K562 (cell line): ENCODE measurements around the gene ITPR2. TPM values are rescaled to one million over a fixed set of nuclear protein-coding genes. Genes with fewer than 3 reads are reported as not detected.

Experiments used
- CCNT2 ChIP-seq: IDR thresholded peaks from 2 replicates; pipeline ENCODE4 v1.6.1; 2011; ENCODE audit warnings: borderline replicate concordance, low read depth, mild to moderate bottlenecking, moderate library complexity, mixed read lengths, low read length; ENCODE audit not compliant: insufficient read length; ENCODE audit errors: extremely low read depth
- polyA plus RNA-seq, 8 experiments: library from polyadenylated mRNA; depleted of rRNA in 4 of 8; stranded (reverse) in 5 of 8; unstranded in 3 of 8; fragments of >200 nt; fragmentation: Nextera tagmentation in 2 of 8; fragmentation: Illumina TruSeq in 1 of 8; extraction: Ambion mirVana in 2 of 8; extraction: Trizol in 1 of 8; gene quantifications; 2 replicates each; pipeline versions ENCODE4 v1.2.1 to v1.2.3, GENCODE V29; 2011 to 2014; ENCODE audit warnings: inconsistent platforms in 1 of 8, missing spikeins in 1 of 8
- total RNA-seq, 7 experiments: library from RNA; depleted of rRNA in 6 of 7; stranded (reverse); fragments of >200 nt in 6 of 7; fragmentation: Illumina TruSeq in 2 of 7; extraction: Trizol in 2 of 7; gene quantifications; 2 replicates each; pipeline versions ENCODE4 v1.2.1 to v1.2.3, GENCODE V29; 2011 to 2021; ENCODE audit warnings: low replicate concordance in 1 of 7
- TF ChIP-seq, protein P1 (sequence below): fragments of 200-600 bp; sonication (generic); IDR thresholded peaks from one replicate; pipeline ENCODE4 v1.6.1; 2012; ENCODE audit warnings: mild to moderate bottlenecking, low read depth, low read length, inconsistent platforms
- TF ChIP-seq, protein P2 (sequence below), 2 experiments: IDR thresholded peaks; 2 replicates each; pipeline ENCODE4 v1.6.1; 2011; ENCODE audit warnings: borderline replicate concordance in 1 of 2, control low read depth in 1 of 2, low read depth in 1 of 2, low read length in 1 of 2, mild to moderate bottlenecking in 1 of 2, mixed read lengths in 1 of 2, moderate library complexity in 1 of 2; ENCODE audit not compliant: insufficient read depth in 1 of 2, insufficient read length in 1 of 2, poor library complexity in 1 of 2, severe bottlenecking in 1 of 2; ENCODE audit errors: extremely low read depth in 1 of 2

ITPR2 gene
- total and polyA plus RNA-seq, 9 of the 15 experiments (the other 6 are each of a cell fraction or from before 2014, with no cell fraction given) = 0.21 to 3.3 (median 0.95) TPM

DNA sequence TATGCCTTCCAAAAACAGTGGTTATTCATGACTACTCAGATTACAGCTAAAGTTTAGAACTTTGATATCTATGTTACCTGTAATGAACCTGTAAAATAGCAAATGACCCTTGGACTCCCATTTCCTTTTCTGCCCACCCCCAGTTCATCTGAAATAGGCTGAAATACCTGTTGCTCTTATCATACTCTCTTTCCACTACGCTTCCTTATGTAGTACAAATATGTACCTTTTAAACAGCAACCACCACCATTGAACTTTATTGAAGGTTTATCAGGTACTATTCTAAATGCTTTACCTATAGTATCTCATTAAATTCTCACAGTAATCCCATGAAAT, 398.0 kb downstream of the ITPR2 start (continued):
- TF ChIP-seq, protein P1, sequence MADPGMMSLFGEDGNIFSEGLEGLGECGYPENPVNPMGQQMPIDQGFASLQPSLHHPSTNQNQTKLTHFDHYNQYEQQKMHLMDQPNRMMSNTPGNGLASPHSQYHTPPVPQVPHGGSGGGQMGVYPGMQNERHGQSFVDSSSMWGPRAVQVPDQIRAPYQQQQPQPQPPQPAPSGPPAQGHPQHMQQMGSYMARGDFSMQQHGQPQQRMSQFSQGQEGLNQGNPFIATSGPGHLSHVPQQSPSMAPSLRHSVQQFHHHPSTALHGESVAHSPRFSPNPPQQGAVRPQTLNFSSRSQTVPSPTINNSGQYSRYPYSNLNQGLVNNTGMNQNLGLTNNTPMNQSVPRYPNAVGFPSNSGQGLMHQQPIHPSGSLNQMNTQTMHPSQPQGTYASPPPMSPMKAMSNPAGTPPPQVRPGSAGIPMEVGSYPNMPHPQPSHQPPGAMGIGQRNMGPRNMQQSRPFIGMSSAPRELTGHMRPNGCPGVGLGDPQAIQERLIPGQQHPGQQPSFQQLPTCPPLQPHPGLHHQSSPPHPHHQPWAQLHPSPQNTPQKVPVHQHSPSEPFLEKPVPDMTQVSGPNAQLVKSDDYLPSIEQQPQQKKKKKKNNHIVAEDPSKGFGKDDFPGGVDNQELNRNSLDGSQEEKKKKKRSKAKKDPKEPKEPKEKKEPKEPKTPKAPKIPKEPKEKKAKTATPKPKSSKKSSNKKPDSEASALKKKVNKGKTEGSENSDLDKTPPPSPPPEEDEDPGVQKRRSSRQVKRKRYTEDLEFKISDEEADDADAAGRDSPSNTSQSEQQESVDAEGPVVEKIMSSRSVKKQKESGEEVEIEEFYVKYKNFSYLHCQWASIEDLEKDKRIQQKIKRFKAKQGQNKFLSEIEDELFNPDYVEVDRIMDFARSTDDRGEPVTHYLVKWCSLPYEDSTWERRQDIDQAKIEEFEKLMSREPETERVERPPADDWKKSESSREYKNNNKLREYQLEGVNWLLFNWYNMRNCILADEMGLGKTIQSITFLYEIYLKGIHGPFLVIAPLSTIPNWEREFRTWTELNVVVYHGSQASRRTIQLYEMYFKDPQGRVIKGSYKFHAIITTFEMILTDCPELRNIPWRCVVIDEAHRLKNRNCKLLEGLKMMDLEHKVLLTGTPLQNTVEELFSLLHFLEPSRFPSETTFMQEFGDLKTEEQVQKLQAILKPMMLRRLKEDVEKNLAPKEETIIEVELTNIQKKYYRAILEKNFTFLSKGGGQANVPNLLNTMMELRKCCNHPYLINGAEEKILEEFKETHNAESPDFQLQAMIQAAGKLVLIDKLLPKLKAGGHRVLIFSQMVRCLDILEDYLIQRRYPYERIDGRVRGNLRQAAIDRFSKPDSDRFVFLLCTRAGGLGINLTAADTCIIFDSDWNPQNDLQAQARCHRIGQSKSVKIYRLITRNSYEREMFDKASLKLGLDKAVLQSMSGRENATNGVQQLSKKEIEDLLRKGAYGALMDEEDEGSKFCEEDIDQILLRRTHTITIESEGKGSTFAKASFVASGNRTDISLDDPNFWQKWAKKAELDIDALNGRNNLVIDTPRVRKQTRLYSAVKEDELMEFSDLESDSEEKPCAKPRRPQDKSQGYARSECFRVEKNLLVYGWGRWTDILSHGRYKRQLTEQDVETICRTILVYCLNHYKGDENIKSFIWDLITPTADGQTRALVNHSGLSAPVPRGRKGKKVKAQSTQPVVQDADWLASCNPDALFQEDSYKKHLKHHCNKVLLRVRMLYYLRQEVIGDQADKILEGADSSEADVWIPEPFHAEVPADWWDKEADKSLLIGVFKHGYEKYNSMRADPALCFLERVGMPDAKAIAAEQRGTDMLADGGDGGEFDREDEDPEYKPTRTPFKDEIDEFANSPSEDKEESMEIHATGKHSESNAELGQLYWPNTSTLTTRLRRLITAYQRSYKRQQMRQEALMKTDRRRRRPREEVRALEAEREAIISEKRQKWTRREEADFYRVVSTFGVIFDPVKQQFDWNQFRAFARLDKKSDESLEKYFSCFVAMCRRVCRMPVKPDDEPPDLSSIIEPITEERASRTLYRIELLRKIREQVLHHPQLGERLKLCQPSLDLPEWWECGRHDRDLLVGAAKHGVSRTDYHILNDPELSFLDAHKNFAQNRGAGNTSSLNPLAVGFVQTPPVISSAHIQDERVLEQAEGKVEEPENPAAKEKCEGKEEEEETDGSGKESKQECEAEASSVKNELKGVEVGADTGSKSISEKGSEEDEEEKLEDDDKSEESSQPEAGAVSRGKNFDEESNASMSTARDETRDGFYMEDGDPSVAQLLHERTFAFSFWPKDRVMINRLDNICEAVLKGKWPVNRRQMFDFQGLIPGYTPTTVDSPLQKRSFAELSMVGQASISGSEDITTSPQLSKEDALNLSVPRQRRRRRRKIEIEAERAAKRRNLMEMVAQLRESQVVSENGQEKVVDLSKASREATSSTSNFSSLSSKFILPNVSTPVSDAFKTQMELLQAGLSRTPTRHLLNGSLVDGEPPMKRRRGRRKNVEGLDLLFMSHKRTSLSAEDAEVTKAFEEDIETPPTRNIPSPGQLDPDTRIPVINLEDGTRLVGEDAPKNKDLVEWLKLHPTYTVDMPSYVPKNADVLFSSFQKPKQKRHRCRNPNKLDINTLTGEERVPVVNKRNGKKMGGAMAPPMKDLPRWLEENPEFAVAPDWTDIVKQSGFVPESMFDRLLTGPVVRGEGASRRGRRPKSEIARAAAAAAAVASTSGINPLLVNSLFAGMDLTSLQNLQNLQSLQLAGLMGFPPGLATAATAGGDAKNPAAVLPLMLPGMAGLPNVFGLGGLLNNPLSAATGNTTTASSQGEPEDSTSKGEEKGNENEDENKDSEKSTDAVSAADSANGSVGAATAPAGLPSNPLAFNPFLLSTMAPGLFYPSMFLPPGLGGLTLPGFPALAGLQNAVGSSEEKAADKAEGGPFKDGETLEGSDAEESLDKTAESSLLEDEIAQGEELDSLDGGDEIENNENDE = no peak
- TF ChIP-seq, protein P2, sequence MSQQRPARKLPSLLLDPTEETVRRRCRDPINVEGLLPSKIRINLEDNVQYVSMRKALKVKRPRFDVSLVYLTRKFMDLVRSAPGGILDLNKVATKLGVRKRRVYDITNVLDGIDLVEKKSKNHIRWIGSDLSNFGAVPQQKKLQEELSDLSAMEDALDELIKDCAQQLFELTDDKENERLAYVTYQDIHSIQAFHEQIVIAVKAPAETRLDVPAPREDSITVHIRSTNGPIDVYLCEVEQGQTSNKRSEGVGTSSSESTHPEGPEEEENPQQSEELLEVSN (IDR thresholded peaks at IDR 0.05; ENCODE audit: borderline replicate concordance in 1 of 2, extremely low read depth in 1 of 2, insufficient read depth in 1 of 2, insufficient read length in 1 of 2, low read depth in 1 of 2, low read length in 1 of 2, poor library complexity in 1 of 2, severe bottlenecking in 1 of 2) = no peak
- TF ChIP-seq CCNT2 = no peak
